HG02852 (cell line): Measurements from ENCODE around the gene DTD2.

Experiments
- ATAC-seq: cut with Tn5 transposase; IDR thresholded peaks from one replicate; pipeline ENCODE4 v1.9.1; 2021; ENCODE audit warnings: mild to moderate bottlenecking, moderate library complexity; ENCODE audit not compliant: unreplicated experiment

The DTD2 gene

DNA sequence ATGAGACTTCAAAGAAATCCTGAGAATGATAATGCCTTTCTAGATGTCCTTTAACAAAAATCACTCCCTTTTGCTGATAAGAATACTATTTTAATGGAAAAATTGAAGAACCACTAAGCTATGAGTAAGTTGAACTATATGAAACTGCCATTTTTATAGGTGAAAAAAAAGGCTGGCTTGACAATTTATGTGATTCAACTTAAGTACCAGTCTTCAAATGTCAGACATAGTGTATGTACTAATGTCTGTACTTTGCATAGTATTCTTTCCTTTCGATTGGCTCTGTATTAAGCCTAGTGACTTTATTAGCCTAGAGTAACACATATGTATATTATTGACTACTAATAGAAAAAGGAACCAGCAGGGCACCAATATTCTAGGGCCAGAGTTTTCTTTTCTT lies 48.9 kb downstream of the DTD2 start:
- ATAC-seq = no peak

DNA sequence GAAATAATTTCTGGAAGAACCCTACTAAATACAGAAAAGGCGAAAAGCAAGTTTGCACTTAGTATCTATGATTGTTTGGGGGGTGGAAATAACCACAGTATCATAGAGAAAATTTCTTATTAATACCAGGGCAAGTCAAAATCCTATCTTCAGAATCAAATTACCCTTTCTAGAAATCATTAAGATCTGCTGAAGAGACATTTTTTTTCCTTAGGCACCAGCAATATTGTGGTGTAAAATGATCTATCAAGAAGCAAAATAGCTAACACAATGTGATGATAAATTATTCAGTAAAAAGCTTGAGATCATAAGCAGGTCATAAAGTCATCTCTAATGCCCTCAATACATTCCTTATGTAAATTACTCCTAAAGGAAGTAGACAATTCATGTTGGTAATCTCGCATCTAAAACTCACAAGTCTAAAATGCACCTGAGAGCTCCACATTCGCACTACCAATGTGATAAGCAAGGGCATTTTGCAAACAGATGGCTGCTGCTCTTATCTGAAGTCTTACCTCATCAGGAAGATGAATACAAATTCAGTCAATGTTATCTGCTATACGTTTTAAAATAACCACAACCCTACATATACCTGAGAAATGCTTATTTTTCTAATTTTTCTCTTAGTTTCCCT lies 51.6 kb downstream of the DTD2 start:
- ATAC-seq = no peak

DNA sequence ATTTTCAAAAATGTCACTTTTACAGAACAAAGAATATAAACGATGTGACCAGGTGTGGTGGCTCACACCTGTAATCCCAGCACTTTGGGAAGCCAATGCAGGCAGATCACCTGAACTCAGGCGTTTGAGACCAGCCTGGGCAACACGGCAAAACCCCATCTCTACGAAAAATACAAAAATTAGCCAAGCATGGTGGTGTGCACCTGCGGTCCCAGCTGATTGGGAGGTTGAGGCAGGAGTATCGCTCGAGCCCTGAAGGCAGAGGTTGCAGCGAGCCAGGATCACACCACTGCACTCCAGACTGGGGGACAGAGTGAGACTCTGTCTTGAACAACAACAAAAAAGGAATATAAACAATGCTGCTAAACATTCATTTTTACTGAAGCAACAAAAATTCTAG lies 52.2 kb downstream of the DTD2 start:
- no peak for ATAC-seq

DNA sequence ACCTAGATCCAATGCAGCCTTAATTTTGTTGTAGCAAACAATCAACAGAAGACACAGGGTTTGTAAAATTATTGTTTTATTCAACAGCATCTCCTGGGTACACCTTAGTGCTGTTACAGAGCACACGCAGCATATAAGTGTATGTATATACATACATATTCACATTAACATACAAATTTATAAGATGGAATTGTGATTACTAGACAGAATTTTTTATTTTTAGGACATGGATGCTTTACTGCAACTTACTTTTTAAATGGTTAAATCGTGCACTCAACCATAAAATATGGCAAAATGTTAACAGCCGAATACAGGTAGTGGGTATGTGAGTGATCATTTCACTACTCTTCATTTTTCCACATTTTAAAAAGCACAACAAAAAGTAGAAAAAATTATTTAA lies 53.6 kb downstream of the DTD2 start:
- ATAC-seq = no peak

DNA sequence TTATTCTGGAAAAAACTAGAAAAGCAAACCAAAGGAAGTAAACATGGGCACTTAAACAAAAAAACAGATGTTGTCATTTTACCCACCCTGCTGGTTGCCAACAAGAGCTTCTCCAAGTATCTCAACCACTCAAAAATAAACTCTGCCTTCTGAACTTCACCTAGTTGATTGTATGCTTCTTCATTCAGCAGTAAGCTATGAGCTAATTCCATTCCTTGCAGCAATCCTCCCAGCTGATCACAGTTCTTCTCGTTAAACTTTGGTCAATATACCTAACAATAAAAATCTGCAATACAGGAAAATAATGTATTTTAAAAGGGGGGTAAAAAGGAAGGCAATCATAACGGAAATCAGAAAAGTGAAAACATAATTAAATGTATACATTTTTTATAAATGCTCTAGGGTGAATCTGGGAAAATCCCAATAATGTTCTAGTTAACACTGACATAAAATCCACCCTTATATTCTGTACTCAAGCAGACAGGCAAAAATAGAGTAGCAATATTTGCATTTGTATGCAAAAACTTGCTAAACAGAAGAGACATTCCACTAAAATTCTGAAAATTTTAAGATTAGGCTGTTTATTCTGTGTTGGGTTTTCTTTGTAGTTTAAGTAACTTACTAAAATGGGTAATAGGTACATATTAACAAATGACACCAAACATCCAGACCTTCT lies 54.4 kb downstream of the DTD2 start:
- no peak for ATAC-seq

DNA sequence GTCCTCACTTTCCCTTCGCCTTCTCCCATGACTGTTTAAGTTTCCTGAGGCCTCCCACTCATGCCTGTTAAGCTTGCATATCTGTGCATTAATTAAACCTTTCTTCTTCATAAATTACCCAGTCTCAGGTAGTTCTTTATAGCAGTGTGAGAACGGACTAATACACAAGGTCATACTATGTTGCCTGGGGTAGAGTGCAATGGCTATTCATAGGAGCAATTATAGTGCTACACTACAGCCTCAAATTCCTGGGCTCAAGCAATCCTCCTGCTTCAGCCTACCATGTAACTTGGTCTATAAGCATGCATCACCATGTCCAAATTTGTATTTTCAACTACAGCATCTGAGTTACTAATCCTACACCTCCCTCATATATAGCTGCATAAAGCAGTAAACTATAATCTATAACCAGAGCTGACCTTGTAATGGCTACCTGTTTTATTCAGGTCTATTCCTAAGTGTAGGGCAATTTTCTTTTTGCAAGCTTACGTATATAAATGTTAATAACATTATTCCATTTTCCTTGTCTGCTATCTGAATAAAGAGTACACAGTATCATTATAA lies 55.9 kb downstream of the DTD2 start:
- ATAC-seq = no peak

DNA sequence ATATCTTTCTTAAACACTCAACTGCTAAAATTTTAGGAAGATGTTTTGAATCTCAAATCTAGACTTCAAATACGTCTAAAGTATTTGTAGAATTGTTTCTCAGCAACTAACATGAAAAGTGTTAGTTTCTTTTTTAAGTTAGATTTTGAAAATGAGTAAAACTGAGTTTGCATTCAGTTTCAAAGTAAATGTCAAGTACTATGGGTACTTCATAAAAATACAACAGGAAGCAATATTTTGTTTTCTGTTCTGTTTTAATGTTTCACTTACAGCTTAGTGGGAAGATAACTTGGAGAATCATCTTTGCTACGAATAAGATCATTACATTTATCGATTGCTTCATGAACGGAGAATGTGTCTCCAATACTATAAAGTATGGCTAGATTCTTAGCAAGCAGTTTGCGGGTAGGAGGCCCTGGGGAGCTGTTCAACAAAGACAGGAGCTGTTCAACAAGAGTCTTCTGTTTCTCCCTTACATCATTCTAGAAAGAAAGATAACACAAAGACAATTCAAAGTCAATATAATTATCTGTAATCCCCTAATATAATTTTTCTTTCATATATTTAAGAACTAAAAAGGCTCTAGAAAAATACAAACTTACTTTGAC lies 57.2 kb downstream of the DTD2 start:
- no peak for ATAC-seq
